DOHH2 (cell line): ENCODE results near the gene NBEAL1.

Source experiments
- EZH2phosphoT487 ChIP-seq: fragments of 200-600 bp; sonication (generic); IDR thresholded peaks from 2 replicates; pipeline ENCODE4 v1.6.1; 2017; ENCODE audit warnings: borderline replicate concordance, mild to moderate bottlenecking, antibody characterized with exemption, low read length, moderate library complexity, mixed read lengths
- TF ChIP-seq, protein P1 (sequence below): fragments of 200-600 bp; sonication (generic); IDR thresholded peaks from one replicate; pipeline ENCODE4 v1.5.1; 2014; ENCODE audit warnings: antibody characterized with exemption, mild to moderate bottlenecking, low read depth, low read length; ENCODE audit not compliant: poor library complexity, severe bottlenecking

DNA sequence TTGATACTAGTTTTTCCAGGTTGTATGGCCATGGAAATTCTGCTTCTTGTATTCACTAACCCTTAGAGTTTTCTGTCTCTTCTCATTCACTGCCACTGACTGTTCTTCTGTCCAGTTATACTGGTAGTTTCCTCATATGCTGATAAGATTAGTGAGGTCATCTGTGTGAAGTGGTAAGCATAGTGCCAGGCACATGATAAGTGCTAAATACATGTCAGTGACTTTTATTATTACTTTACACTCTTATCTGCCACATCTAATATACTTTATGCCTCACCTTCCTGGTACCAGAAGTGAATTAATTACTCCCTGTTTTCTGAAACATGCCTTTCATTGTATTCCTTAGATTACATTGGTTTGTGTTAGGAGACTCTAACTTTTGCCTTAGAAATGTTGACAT, 91.3 kb downstream of the NBEAL1 start:
- TF ChIP-seq, protein P1, sequence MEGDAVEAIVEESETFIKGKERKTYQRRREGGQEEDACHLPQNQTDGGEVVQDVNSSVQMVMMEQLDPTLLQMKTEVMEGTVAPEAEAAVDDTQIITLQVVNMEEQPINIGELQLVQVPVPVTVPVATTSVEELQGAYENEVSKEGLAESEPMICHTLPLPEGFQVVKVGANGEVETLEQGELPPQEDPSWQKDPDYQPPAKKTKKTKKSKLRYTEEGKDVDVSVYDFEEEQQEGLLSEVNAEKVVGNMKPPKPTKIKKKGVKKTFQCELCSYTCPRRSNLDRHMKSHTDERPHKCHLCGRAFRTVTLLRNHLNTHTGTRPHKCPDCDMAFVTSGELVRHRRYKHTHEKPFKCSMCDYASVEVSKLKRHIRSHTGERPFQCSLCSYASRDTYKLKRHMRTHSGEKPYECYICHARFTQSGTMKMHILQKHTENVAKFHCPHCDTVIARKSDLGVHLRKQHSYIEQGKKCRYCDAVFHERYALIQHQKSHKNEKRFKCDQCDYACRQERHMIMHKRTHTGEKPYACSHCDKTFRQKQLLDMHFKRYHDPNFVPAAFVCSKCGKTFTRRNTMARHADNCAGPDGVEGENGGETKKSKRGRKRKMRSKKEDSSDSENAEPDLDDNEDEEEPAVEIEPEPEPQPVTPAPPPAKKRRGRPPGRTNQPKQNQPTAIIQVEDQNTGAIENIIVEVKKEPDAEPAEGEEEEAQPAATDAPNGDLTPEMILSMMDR, result no peak
- TF ChIP-seq EZH2phosphoT487, result no peak
